HCT116 (cell line): ENCODE data around the gene ABHD10. TPM values are rescaled to one million over a fixed set of nuclear protein-coding genes. Genes with fewer than 3 reads are reported as not detected.

Experiments used
- ATAC-seq: fragments of 200-7000 bp; cut with Tn5 transposase; 2 replicates; pipeline ENCODE4 v1.9.1; 2020; ENCODE audit warnings: mild to moderate bottlenecking, moderate library complexity
- BruUV-seq: library from RNA; stranded (reverse); fragments of 400-500 nt; replicated peaks from 2 replicates; lab custom pipeline; 2021; lab: Mats Ljungman, UMichigan
- CTCF ChIA-PET: fragments of 300-600 bp; sonication (Branson Sonifier 250); formaldehyde crosslinking; loops from one replicate; lab custom pipeline; 2021; ENCODE audit warnings: antibody characterized with exemption; lab: Charles Lee
- POLR2A ChIA-PET: fragments of 300-600, 350-600 bp; sonication (Branson Sonifier 250); formaldehyde crosslinking; loops from one replicate; lab custom pipeline; 2021; ENCODE audit warnings: antibody characterized with exemption; lab: Charles Lee
- RAD21 ChIA-PET, 2 experiments: fragments of 300-600 bp; sonication (Branson Sonifier 250); formaldehyde crosslinking; loops; one replicate each; lab custom pipeline; 2023; ENCODE audit warnings: low total read pairs in 2 of 2; ENCODE audit not compliant: uncharacterized antibody in 2 of 2, unreplicated experiment in 2 of 2, low non-redundant PET in 1 of 2; lab: Charles Lee
- DNase-seq: peaks from one replicate; pipeline ENCODE4 v3.0.0-alpha.2; 2010; ENCODE audit warnings: low read depth, low spot score
- H2AFZ ChIP-seq: fragments of 200-600 bp; shearing (Covaris generic), sonication (generic); 2 replicates; pipeline ENCODE4 v1.6.1; 2017; ENCODE audit warnings: low read depth, mixed run types, mixed read lengths, antibody characterized with exemption, low read length; ENCODE audit not compliant: poor library complexity, severe bottlenecking
- H3K27ac ChIP-seq: 2 replicates; pipeline ENCODE4 v1.5.1; 2012; ENCODE audit warnings: low read depth, low read length
- H3K27me3 ChIP-seq: fragments of 200-600 bp; sonication (generic); 2 replicates; pipeline ENCODE4 v1.6.1; 2016; ENCODE audit warnings: mixed run types, low read length, mixed read lengths; ENCODE audit not compliant: insufficient read depth
- H3K36me3 ChIP-seq, 2 experiments: fragments of 200-500 bp in 1 of 2; fragments of 200-600 bp in 1 of 2; sonication (Bioruptor generic) in 1 of 2; sonication (generic) in 1 of 2; 2 replicates each; pipeline versions ENCODE4 v1.5.1 to v1.6.1; 2014 to 2016; ENCODE audit warnings: low read length in 2 of 2, inconsistent platforms in 1 of 2, mixed read lengths in 1 of 2, mixed run types in 1 of 2; ENCODE audit not compliant: insufficient read depth in 2 of 2, control insufficient read depth in 1 of 2
- H3K4me1 ChIP-seq, 2 experiments: fragments of 200-600 bp in 1 of 2; sonication (generic) in 1 of 2; 2 replicates each; pipeline versions ENCODE4 v1.5.1 to v1.6.1; 2012 to 2017; ENCODE audit warnings: low read length in 2 of 2, inconsistent platforms in 1 of 2, mild to moderate bottlenecking in 1 of 2, mixed read lengths in 1 of 2, mixed run types in 1 of 2, moderate library complexity in 1 of 2; ENCODE audit not compliant: insufficient read depth in 2 of 2, control insufficient read depth in 1 of 2
- H3K4me2 ChIP-seq: fragments of 200-600 bp; sonication (generic); 2 replicates; pipeline ENCODE4 v1.6.1; 2017; ENCODE audit warnings: mixed run types, low read length, mixed read lengths
- H3K4me3 ChIP-seq, 2 experiments: fragments of 200-600 bp in 1 of 2; sonication (generic) in 1 of 2; replicated peaks in 1 of 2; 2 replicates each; pipeline ENCODE4 v1.5.1; 2011 to 2016; ENCODE audit warnings: low read length in 2 of 2, control low read depth in 1 of 2, low read depth in 1 of 2, mild to moderate bottlenecking in 1 of 2, mixed read lengths in 1 of 2, mixed run types in 1 of 2
- H3K79me2 ChIP-seq: fragments of 200-600 bp; sonication (generic); 2 replicates; pipeline ENCODE4 v1.6.1; 2017; ENCODE audit warnings: mild to moderate bottlenecking, mixed run types, low read length, moderate library complexity, mixed read lengths; ENCODE audit not compliant: insufficient read depth
- H3K9ac ChIP-seq: fragments of 200-600 bp; sonication (generic); 2 replicates; pipeline ENCODE4 v1.6.1; 2016; ENCODE audit warnings: low read length, mixed read lengths
- H3K9me2 ChIP-seq: fragments of 200-600 bp; sonication (generic), shearing (Covaris generic); 2 replicates; pipeline ENCODE4 v1.6.1; 2017; ENCODE audit warnings: mixed run types, mild to moderate bottlenecking, moderate library complexity; ENCODE audit not compliant: insufficient read depth
- H3K9me3 ChIP-seq, 2 experiments: fragments of 200-500 bp in 1 of 2; fragments of 200-600 bp in 1 of 2; sonication (Bioruptor generic) in 1 of 2; sonication (generic) in 1 of 2; 2 replicates each; pipeline ENCODE4 v1.6.1; 2014 to 2017; ENCODE audit warnings: low read length in 2 of 2, mixed read lengths in 2 of 2, inconsistent platforms in 1 of 2, low read depth in 1 of 2, mild to moderate bottlenecking in 1 of 2, mixed run types in 1 of 2, moderate library complexity in 1 of 2; ENCODE audit not compliant: control insufficient read depth in 1 of 2, insufficient read depth in 1 of 2
- H4K20me1 ChIP-seq: fragments of 200-600 bp; sonication (generic), shearing (Covaris generic); 2 replicates; pipeline ENCODE4 v1.6.1; 2017; ENCODE audit warnings: mixed run types, mild to moderate bottlenecking, moderate library complexity; ENCODE audit not compliant: insufficient read depth
- CBX3 ChIP-seq: IDR thresholded peaks from 2 replicates; pipeline ENCODE4 v1.6.1; 2012; ENCODE audit warnings: low read depth
- CEBPB ChIP-seq: IDR thresholded peaks from 2 replicates; pipeline ENCODE4 v1.6.1; 2012; ENCODE audit warnings: low read depth
- EGR1 ChIP-seq: IDR thresholded peaks from 2 replicates; pipeline ENCODE4 v1.6.1; 2012; ENCODE audit warnings: low read depth
- EZH2 ChIP-seq: fragments of 200-600 bp; sonication (generic); IDR thresholded peaks from 2 replicates; pipeline ENCODE4 v1.6.1; 2017; ENCODE audit warnings: antibody characterized with exemption, mixed run types
- EZH2phosphoT487 ChIP-seq: fragments of 200-600 bp; IDR thresholded peaks from 2 replicates; pipeline ENCODE4 v1.6.1; 2018; ENCODE audit warnings: antibody characterized with exemption, borderline replicate concordance
- FOSL1 ChIP-seq: IDR thresholded peaks from 2 replicates; pipeline ENCODE4 v1.6.1; 2012; ENCODE audit warnings: low read depth
- JUND ChIP-seq: IDR thresholded peaks from 2 replicates; pipeline ENCODE4 v1.6.1; 2012
- RAD21 ChIP-seq: IDR thresholded peaks from 2 replicates; pipeline ENCODE4 v1.6.1; 2012; ENCODE audit warnings: low read depth, mild to moderate bottlenecking
- SIN3A ChIP-seq: IDR thresholded peaks from 2 replicates; pipeline ENCODE4 v1.6.1; 2012; ENCODE audit warnings: low read depth
- TCF7L2 ChIP-seq: IDR thresholded peaks from 2 replicates; pipeline ENCODE4 v1.7.0; 2011; ENCODE audit warnings: borderline replicate concordance, inconsistent platforms; ENCODE audit not compliant: insufficient read depth, insufficient read length; ENCODE audit errors: extremely low read depth
- ZNF274 ChIP-seq: fragments of 200-500 bp; sonication (Bioruptor generic); IDR thresholded peaks from 2 replicates; pipeline ENCODE4 v1.6.1; 2014; ENCODE audit warnings: mild to moderate bottlenecking, low read depth, low read length, inconsistent platforms
- intact Hi-C: fragments of 100-400 bp; cut with micrococcal nuclease; formaldehyde crosslinking; loops from 2 replicates; pipeline ENCODE4 v1.10.0; 2022
- total RNA-seq: library from RNA; stranded (reverse); gene quantifications from one replicate; pipeline ENCODE4 v1.2.1, GENCODE V29; 2021; ENCODE audit not compliant: unreplicated experiment

The ABHD10 gene
- total RNA-seq, 1 experiment from 2014 or later, result 295 TPM

- TF ChIP-seq EZH2phosphoT487, result no peak
- TF ChIP-seq EZH2, result no peak
- no peak for TF ChIP-seq CBX3
- TF ChIP-seq RAD21, result no peak
Observed at GRCh38 chr3:111998636-111999483, 20.0 kb downstream of the ABHD10 start, which contains the start of gene TAGLN3 (continued).

DNA sequence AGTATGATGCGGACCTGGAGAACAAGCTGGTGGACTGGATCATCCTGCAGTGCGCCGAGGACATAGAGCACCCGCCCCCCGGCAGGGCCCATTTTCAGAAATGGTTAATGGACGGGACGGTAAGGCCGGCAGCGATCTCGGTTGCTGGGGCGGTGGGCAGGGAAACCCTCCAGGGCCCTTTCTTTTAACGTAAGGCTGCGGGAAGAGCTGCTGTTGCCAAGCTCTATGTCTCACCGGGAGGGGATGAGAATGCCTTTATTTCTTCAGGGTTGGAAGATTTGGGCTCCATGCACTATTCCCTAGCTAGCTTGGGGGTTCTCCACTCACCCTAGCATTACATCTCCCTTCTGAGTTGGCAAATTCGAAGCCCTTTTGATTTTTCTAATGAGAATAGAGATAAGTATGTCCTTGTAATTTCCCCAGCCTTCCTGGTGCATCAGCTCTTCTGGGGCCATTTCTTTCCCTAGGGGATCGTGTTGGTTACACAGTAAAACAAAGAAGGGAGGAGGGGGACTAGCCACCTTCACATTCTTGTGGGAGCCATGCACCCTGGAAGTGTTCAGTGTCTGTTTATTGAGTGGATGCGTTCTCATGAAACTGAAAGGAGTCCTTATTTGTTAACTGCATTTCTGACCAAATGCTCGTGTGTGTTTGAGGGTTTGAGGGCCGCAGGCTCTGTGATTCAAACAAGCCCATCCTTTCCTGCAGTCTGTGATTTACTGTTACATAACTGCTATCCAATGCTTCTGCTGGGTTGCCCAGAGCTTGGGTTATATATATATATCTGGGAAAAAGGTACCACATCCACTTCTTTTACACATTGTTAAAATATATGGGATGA lies 20.9 kb downstream of the ABHD10 start:
- H2AFZ ChIP-seq, result no peak overlapping the region
- ChIA-PET POLR2A (interaction anchor here (1.5 to 1.6 kb wide), 2 partner anchors 14 to 21 kb away, joined by 5 read pairs; partner anchors contain the start of gene ABHD10), CTCF (interaction anchor here (3.6 to 5.6 kb wide), 2 partner anchors 11 to 14 kb away, joined by 18 to 33 read pairs; no protein-coding TSS in a partner anchor), RAD21 (no interaction called here)
- H3K9ac ChIP-seq, result no peak overlapping the region
- no peak for DNase-seq
- H3K4me1 ChIP-seq, result peaks cover 2 to 33% of the 10 kb centered on the region in 2 experiments; a peak in 3 of 4 replicates
- no peak overlapping the region for H3K4me3 ChIP-seq
- H3K27me3 ChIP-seq, result no peaks in the 10 kb centered on the region
- no peaks in the 10 kb centered on the region for H4K20me1 ChIP-seq
- ATAC-seq, result no peak
- no peaks in the 10 kb centered on the region for H3K79me2 ChIP-seq
- no peak overlapping the region for H3K4me2 ChIP-seq
- H3K9me3 ChIP-seq, result no peaks in the 10 kb centered on the region
- no peak overlapping the region for H3K27ac ChIP-seq
- intact Hi-C loops, result no loop called here
- no peak for TF ChIP-seq TCF7L2
- TF ChIP-seq EGR1, result no peak
- TF ChIP-seq ZNF274, result no peak
- TF ChIP-seq CBX3, result no peak
- TF ChIP-seq RAD21, result no peak
- TF ChIP-seq JUND, result no peak
- no peak for TF ChIP-seq FOSL1
- TF ChIP-seq CEBPB, result no peak
- no peak for TF ChIP-seq SIN3A
- no peaks in the 10 kb centered on the region for H3K36me3 ChIP-seq
- H3K9me2 ChIP-seq, result no peaks in the 10 kb centered on the region
- no TSS peak for BruUV-seq
